Right atrium auricular region (tissue), 2 donors: ENCODE data around the gene NFKBIA. TPM values are rescaled to one million over a fixed set of nuclear protein-coding genes. Genes with fewer than 3 reads are reported as not detected.
A peak's percentile ranks its signal among the peaks of the same experiment; 100 is the strongest.
"Not testable (repeated sequence)": the region's sequence is repeated elsewhere in the genome, so short reads cannot be mapped to it uniquely, and the experiment has no call there.

Experiments
- DNase-seq: peaks from one replicate; pipeline ENCODE4 v3.0.0-alpha.2; 2019; ENCODE audit warnings: low spot score
- H3K27ac ChIP-seq, 2 donors: fragments of 200-600 bp; sonication (generic); 1 replicate in 1 of 2; 2 replicates in 1 of 2; pipeline ENCODE4 v1.5.1; 2016 to 2019
- H3K27me3 ChIP-seq, 2 donors: fragments of 200-600 bp; sonication (generic); one replicate each; pipeline versions ENCODE4 v1.5.1 to v1.6.0; 2017 to 2019
- H3K36me3 ChIP-seq: fragments of 200-600 bp; sonication (generic); one replicate; pipeline ENCODE4 v1.5.1; 2016
- H3K4me1 ChIP-seq, 2 donors: fragments of 200-600 bp; sonication (generic); one replicate each; pipeline versions ENCODE4 v1.5.1 to v1.6.0; 2017 to 2019
- H3K4me3 ChIP-seq, 2 donors: fragments of 200-600 bp; sonication (generic); 1 replicate in 1 of 2; 2 replicates in 1 of 2; pipeline ENCODE4 v1.5.1; 2017 to 2019; ENCODE audit warnings: mild to moderate bottlenecking in 1 of 2, moderate library complexity in 1 of 2
- H3K9me3 ChIP-seq, 2 donors: fragments of 200-600 bp; sonication (generic); one replicate each; pipeline ENCODE4 v1.5.1; 2019
- CTCF ChIP-seq, 2 donors: fragments of 200-600 bp; sonication (generic); IDR thresholded peaks; one replicate each; pipeline ENCODE4 v1.5.1; 2019; ENCODE audit warnings: antibody characterized with exemption in 2 of 2
- total RNA-seq, 2 donors: library from RNA; depleted of rRNA; stranded (reverse); fragments of >200 nt; gene quantifications; one replicate each; pipeline ENCODE4 v1.1.0, GENCODE V29; 2016

NFKBIA gene
- total RNA-seq, 2 donors from 2014 or later, result 237 to 302 TPM

GRCh38 chr14:35398071-35398584 lies 6.4 kb downstream of the NFKBIA start:
- Histone ChIP-seq H3K4me1 (peaks cover 0 to 55% of the 10 kb centered on the region in 2 donors), H3K4me3 (no peak overlapping the region), H3K9me3 (no peaks in the 10 kb centered on the region), H3K27ac (peak overlapping the region; percentile 78 to 100), H3K27me3 (no peaks in the 10 kb centered on the region), H3K36me3 (peaks cover 31% of the 10 kb centered on the region)
- no peak for TF ChIP-seq CTCF (IDR thresholded peaks at IDR 0.05)
- peak; percentile 80 for DNase-seq

DNA sequence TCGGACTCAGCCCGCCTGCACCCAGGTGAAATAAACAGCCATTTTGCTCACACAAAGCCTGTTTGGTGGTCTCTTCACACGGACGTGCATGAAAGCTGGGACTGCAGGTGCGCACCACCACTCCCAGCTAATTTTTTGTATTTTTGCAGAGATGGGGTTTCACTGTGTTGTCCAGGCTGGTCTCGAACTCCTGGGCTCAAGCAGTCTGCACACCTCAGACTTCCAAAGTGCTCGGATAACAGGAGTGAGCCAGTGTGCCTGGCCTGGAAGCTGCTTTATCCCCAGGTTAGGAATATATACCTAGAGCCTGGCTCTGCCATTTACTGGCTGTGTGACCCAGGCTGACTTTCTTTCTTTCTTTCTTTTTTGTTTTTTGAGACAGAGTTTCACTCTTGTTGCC lies 7.9 kb downstream of the NFKBIA start:
- Histone ChIP-seq H3K36me3 (peaks cover 16% of the 10 kb centered on the region), H3K4me1 (peaks cover 0 to 40% of the 10 kb centered on the region in 2 donors), H3K27ac (peak overlapping the region; percentile 78 to 100)
- not testable (repeated sequence) for H3K4me3 ChIP-seq, DNase-seq, H3K9me3 ChIP-seq, H3K27me3 ChIP-seq

DNA sequence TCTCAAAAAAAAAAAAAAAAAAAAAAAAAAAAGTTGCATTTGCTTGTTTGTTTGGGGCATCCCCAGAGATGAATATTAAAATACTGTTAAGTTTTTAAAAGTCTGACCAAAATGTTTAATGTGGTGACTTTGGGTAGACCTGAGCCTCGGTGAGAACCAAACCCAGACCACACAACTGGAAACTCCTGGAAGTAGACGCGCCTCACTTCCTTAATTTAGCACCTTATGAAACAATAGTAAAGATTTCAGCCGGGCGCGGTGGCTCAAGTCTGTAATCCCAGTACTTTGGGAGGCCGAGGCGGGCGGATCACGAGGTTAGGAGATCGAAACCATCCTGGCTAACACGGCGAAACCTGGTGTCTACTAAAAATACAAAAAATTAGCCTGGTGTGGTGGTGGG lies 9.3 kb downstream of the NFKBIA start:
- Histone ChIP-seq H3K4me3 (no peak overlapping the region), H3K36me3 (peaks cover 3% of the 10 kb centered on the region), H3K27me3 (no peaks in the 10 kb centered on the region), H3K9me3 (no peaks in the 10 kb centered on the region), H3K27ac (no peak overlapping the region), H3K4me1 (peaks cover 0 to 26% of the 10 kb centered on the region in 2 donors)
- no peak for TF ChIP-seq CTCF (IDR thresholded peaks at IDR 0.05)
- DNase-seq, result no peak

DNA sequence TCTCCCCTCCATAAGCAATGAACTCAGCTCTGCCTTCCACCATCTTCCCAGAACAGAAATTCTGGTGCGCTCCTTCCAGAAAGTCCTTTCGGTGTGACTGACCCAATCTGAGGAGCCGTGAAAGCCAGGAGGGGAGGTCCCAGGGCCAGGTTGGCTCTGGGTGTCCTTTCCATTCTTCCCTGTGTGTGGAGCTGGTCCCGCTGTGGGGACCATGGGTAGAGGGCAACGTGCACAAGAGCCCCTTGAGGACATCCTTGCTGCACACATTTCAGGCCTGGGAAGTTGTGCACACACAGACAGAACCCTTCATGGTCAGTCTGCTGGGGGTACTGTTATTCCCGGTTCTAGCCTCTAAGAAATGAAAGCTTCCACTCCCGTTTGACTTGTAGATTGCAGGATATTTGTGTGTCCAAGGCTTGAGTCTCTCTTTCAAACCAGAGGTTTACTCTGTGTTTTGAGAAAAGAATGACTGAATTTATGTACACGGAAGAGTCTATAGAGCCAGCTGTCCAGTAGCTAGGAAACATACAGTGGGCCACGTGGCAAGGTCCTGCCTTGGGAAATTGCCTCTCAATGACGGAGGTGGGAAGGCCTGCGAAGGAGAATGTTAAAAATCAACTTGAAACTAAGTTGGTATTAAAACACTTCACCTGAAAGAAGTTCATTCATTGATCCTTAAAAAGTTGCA lies 10.1 kb downstream of the NFKBIA start:
- no peak overlapping the region for H3K27ac ChIP-seq

GRCh38 chr14:35393826-35394225 lies 10.7 kb downstream of the NFKBIA start:
- no peak for DNase-seq
- no peak for TF ChIP-seq CTCF (IDR thresholded peaks at IDR 0.05)
- H3K27me3 ChIP-seq, result no peaks in the 10 kb centered on the region
- H3K9me3 ChIP-seq, result no peaks in the 10 kb centered on the region
- no peak overlapping the region for H3K27ac ChIP-seq
- H3K36me3 ChIP-seq, result no peaks in the 10 kb centered on the region
- peaks cover 0 to 16% of the 10 kb centered on the region in 2 donors for H3K4me1 ChIP-seq
- no peak overlapping the region for H3K4me3 ChIP-seq

More for the DNA sequence above, 10.1 kb downstream of the NFKBIA start:
- H3K27me3 ChIP-seq, result no peaks in the 10 kb centered on the region
- H3K4me3 ChIP-seq, result no peak overlapping the region
- H3K4me1 ChIP-seq, result peaks cover 0 to 22% of the 10 kb centered on the region in 2 donors
- no peak for DNase-seq
- no peaks in the 10 kb centered on the region for H3K9me3 ChIP-seq
- H3K36me3 ChIP-seq, result no peaks in the 10 kb centered on the region
- TF ChIP-seq CTCF (IDR thresholded peaks at IDR 0.05), result no peak

GRCh38 chr14:35392103-35392502 lies 12.4 kb downstream of the NFKBIA start:
- Histone ChIP-seq H3K27me3 (no peaks in the 10 kb centered on the region), H3K36me3 (no peaks in the 10 kb centered on the region), H3K27ac (no peak overlapping the region), H3K4me1 (no peaks in the 10 kb centered on the region), H3K4me3 (no peak overlapping the region), H3K9me3 (no peaks in the 10 kb centered on the region)
- no peak for TF ChIP-seq CTCF (IDR thresholded peaks at IDR 0.05)
- DNase-seq, result no peak
